CD4-positive, alpha-beta memory T cell (primary cell): ENCODE data around the gene EPHX1. TPM values are rescaled to one million over a fixed set of nuclear protein-coding genes. Genes with fewer than 3 reads are reported as not detected.

Experiments used
- CTCF ChIA-PET: fragments of 350-600 bp; sonication (Branson Sonifier 250); formaldehyde crosslinking; loops from one replicate; lab custom pipeline; 2021; ENCODE audit warnings: inconsistent platforms; ENCODE audit not compliant: partially characterized antibody; lab: Charles Lee
- POLR2A ChIA-PET: fragments of 350-600 bp; sonication (Branson Sonifier 250); formaldehyde crosslinking; loops from one replicate; lab custom pipeline; 2021; ENCODE audit not compliant: partially characterized antibody; lab: Charles Lee
- DNase-seq, 5 donors: peaks; one replicate each; pipeline versions ENCODE4 v3.0.0 to v3.0.0-alpha.2; 2020 to 2022; ENCODE audit warnings: mixed read lengths in 1 of 5
- H3K27ac ChIP-seq: one replicate; pipeline ENCODE4 v1.7.0; 2013; ENCODE audit warnings: low read depth, low read length
- H3K27me3 ChIP-seq: 2 replicates; pipeline ENCODE4 v1.7.0; 2013; ENCODE audit warnings: mild to moderate bottlenecking, low read length, moderate library complexity; ENCODE audit not compliant: insufficient read depth
- H3K36me3 ChIP-seq: 2 replicates; pipeline ENCODE4 v1.7.0; 2013; ENCODE audit warnings: mild to moderate bottlenecking, low read length, moderate library complexity; ENCODE audit not compliant: insufficient read depth
- H3K4me1 ChIP-seq: 2 replicates; pipeline ENCODE4 v1.7.0; 2013; ENCODE audit warnings: mild to moderate bottlenecking, low read length, moderate library complexity; ENCODE audit not compliant: insufficient read depth
- H3K4me3 ChIP-seq, 2 donors: one replicate each; pipeline ENCODE4 v1.7.0; 2013; ENCODE audit warnings: low read length in 2 of 2, mild to moderate bottlenecking in 1 of 2
- H3K9me3 ChIP-seq, 2 donors: one replicate each; pipeline ENCODE4 v1.7.0; 2013; ENCODE audit warnings: low read length in 2 of 2, control low read depth in 1 of 2; ENCODE audit not compliant: control insufficient read depth in 1 of 2
- H3K27ac Mint-ChIP-seq, 7 donors: one replicate each; pipeline ENCODE4 v1.8.0; 2020 to 2021; ENCODE audit warnings: mixed read lengths in 7 of 7, mild to moderate bottlenecking in 6 of 7, inconsistent platforms in 3 of 7, moderate library complexity in 3 of 7
- H3K27me3 Mint-ChIP-seq, 2 donors: one replicate each; pipeline ENCODE4 v1.8.0; 2020 to 2021; ENCODE audit warnings: mixed read lengths in 2 of 2
- H3K36me3 Mint-ChIP-seq, 2 donors: one replicate each; pipeline ENCODE4 v1.8.0; 2020 to 2021; ENCODE audit warnings: mixed read lengths in 2 of 2, inconsistent platforms in 1 of 2, mild to moderate bottlenecking in 1 of 2
- H3K4me1 Mint-ChIP-seq, 4 donors: one replicate each; pipeline ENCODE4 v1.8.0; 2020 to 2021; ENCODE audit warnings: mixed read lengths in 4 of 4, mild to moderate bottlenecking in 1 of 4
- H3K4me3 Mint-ChIP-seq, 8 donors: one replicate each; pipeline ENCODE4 v1.8.0; 2020 to 2021; ENCODE audit warnings: mixed read lengths in 8 of 8, mild to moderate bottlenecking in 7 of 8, moderate library complexity in 6 of 8, inconsistent platforms in 3 of 8
- H3K9me3 Mint-ChIP-seq, 8 donors: one replicate each; pipeline ENCODE4 v1.8.0; 2020 to 2021; ENCODE audit warnings: mixed read lengths in 8 of 8, mild to moderate bottlenecking in 5 of 8, inconsistent platforms in 3 of 8, moderate library complexity in 1 of 8
- intact Hi-C: fragments of 100-400 bp; cut with micrococcal nuclease; formaldehyde crosslinking; loops from one replicate; pipeline ENCODE4 v1.15.1; 2023
- polyA plus RNA-seq, 2 donors: library from polyadenylated mRNA; unstranded; fragments of 300-500 nt; fragmentation: Illumina TruSeq; gene quantifications; one replicate each; pipeline ENCODE4 v1.2.3, GENCODE V29; 2021
- total RNA-seq, 2 experiments: library from RNA; stranded (reverse); gene quantifications; one replicate each; pipeline ENCODE4 v1.2.3, GENCODE V29; 2021

The EPHX1 gene
- total and polyA plus RNA-seq, 4 experiments from 2014 or later = 0.34 to 3.0 (median 1.3) TPM

- H3K27me3 Mint-ChIP-seq = no peaks in the 10 kb centered on the region
- POLR2A ChIA-PET = interaction anchor here (1.1 to 6.3 kb wide), 8 partner anchors 12 to 75 kb away, joined by 3 to 39 read pairs (median 4); partner anchors contain the start of genes SRP9 and TMEM63A
- Histone ChIP-seq H3K27ac (peak overlapping the region; percentile 10), H3K9me3 (no peaks in the 10 kb centered on the region), H3K4me1 (peaks cover 35% of the 10 kb centered on the region), H3K4me3 (no peak overlapping the region), H3K27me3 (no peaks in the 10 kb centered on the region), H3K36me3 (peaks cover 82% of the 10 kb centered on the region)
- no peak overlapping the region for H3K4me3 Mint-ChIP-seq
- H3K9me3 Mint-ChIP-seq = no peaks in the 10 kb centered on the region
- CTCF ChIA-PET = interaction anchor here (1.3 to 1.5 kb wide), 2 partner anchors 29 to 58 kb away, joined by 3 to 5 read pairs; no protein-coding TSS in a partner anchor
- peaks cover 63 to 92% of the 10 kb centered on the region in 2 donors for H3K36me3 Mint-ChIP-seq
- intact Hi-C loops = no loop called here
- no peak for DNase-seq
- H3K27ac Mint-ChIP-seq = peak overlapping the region in 6 of 7 donors; percentile 37 to 87 (median 77)
- H3K4me1 Mint-ChIP-seq = peaks cover 30 to 66% (median 50%) of the 10 kb centered on the region in 4 donors
These were observed 42.6 kb downstream of the EPHX1 start for GRCh38 chr1:225852413-225853124.

GRCh38 chr1:225853441-225853840 is 43.5 kb downstream of the EPHX1 start:
- Histone ChIP-seq H3K9me3 (no peaks in the 10 kb centered on the region), H3K27ac (no peak overlapping the region), H3K36me3 (peaks cover 81% of the 10 kb centered on the region), H3K4me3 (no peak overlapping the region), H3K4me1 (peaks cover 31% of the 10 kb centered on the region), H3K27me3 (no peaks in the 10 kb centered on the region)
- intact Hi-C loops = no loop called here
- Mint-ChIP-seq H3K27me3 (no peaks in the 10 kb centered on the region), H3K36me3 (peaks cover 63 to 90% of the 10 kb centered on the region in 2 donors), H3K4me1 (peaks cover 27 to 65% (median 46%) of the 10 kb centered on the region in 4 donors), H3K4me3 (no peak overlapping the region), H3K27ac (peak overlapping the region in 3 of 7 donors; percentile 22 to 66 (median 59)), H3K9me3 (no peaks in the 10 kb centered on the region)
- no peak for DNase-seq
- ChIA-PET POLR2A (interaction anchor here (1.2 to 6.3 kb wide), 5 partner anchors 13 to 76 kb away, joined by 3 to 39 read pairs (median 7); partner anchors contain the start of genes SRP9 and TMEM63A), CTCF (interaction anchor here (1.5 kb wide), 1 partner anchor 28 kb away, joined by 3 read pairs; no protein-coding TSS in a partner anchor)

- ChIA-PET POLR2A (interaction anchor here (0.6 to 6.3 kb wide), 10 partner anchors 9 to 78 kb away, joined by 3 to 42 read pairs (median 4); partner anchors contain the start of gene TMEM63A), CTCF (interaction anchor here (0.8 to 2.4 kb wide), 6 partner anchors 10 to 381 kb away, joined by 3 to 16 read pairs (median 4); partner anchors contain the start of gene SRP9)
- H3K36me3 ChIP-seq = peaks cover 81% of the 10 kb centered on the region
- Mint-ChIP-seq H3K4me3 (peak overlapping the region in 1 of 8 donors; percentile 22), H3K27ac (peak overlapping the region; percentile 9 to 74 (median 57)), H3K4me1 (peaks cover 19 to 61% (median 32%) of the 10 kb centered on the region in 4 donors), H3K27me3 (no peaks in the 10 kb centered on the region), H3K36me3 (peaks cover 65 to 89% of the 10 kb centered on the region in 2 donors), H3K9me3 (no peaks in the 10 kb centered on the region)
- no peaks in the 10 kb centered on the region for H3K27me3 ChIP-seq
- intact Hi-C loops = no loop called here
- no peak overlapping the region for H3K4me3 ChIP-seq
- no peak for DNase-seq
- H3K9me3 ChIP-seq = no peaks in the 10 kb centered on the region
- H3K27ac ChIP-seq = no peak overlapping the region
- peaks cover 10% of the 10 kb centered on the region for H3K4me1 ChIP-seq
These were observed 45.8 kb downstream of the EPHX1 start for GRCh38 chr1:225855503-225856300.

- intact Hi-C loops = no loop called here
- Mint-ChIP-seq H3K27me3 (no peaks in the 10 kb centered on the region), H3K27ac (peak overlapping the region in 1 of 7 donors; percentile 15), H3K4me3 (no peak overlapping the region), H3K9me3 (no peaks in the 10 kb centered on the region), H3K36me3 (peaks cover 69 to 92% of the 10 kb centered on the region in 2 donors), H3K4me1 (peaks cover 13 to 61% (median 27%) of the 10 kb centered on the region in 4 donors)
- Histone ChIP-seq H3K27ac (no peak overlapping the region), H3K27me3 (no peaks in the 10 kb centered on the region), H3K4me3 (no peak overlapping the region), H3K36me3 (peaks cover 89% of the 10 kb centered on the region), H3K4me1 (peaks cover 10% of the 10 kb centered on the region), H3K9me3 (no peaks in the 10 kb centered on the region)
- POLR2A ChIA-PET = interaction anchor here (1.2 to 6.3 kb wide), 5 partner anchors 9 to 54 kb away, joined by 3 to 42 read pairs (median 6); partner anchors contain the start of gene TMEM63A
- DNase-seq = no peak
- CTCF ChIA-PET = interaction anchor here (0.5 to 2.6 kb wide), 4 partner anchors 22 to 131 kb away, joined by 3 to 17 read pairs (median 5); partner anchors contain the start of gene TMEM63A
These were observed 47.3 kb downstream of the EPHX1 start for GRCh38 chr1:225857256-225857655.

GRCh38 chr1:225859151-225859550 is 49.2 kb downstream of the EPHX1 start:
- Mint-ChIP-seq H3K9me3 (no peaks in the 10 kb centered on the region), H3K27ac (peak overlapping the region in 4 of 7 donors; percentile 8 to 53 (median 14)), H3K27me3 (no peaks in the 10 kb centered on the region), H3K4me3 (no peak overlapping the region), H3K36me3 (peaks cover 58 to 87% of the 10 kb centered on the region in 2 donors), H3K4me1 (peaks cover 5 to 50% (median 22%) of the 10 kb centered on the region in 4 donors)
- ChIA-PET CTCF (interaction anchor here (0.6 to 2.6 kb wide), 5 partner anchors 13 to 116 kb away, joined by 3 to 17 read pairs (median 3); partner anchors contain the start of gene SRP9), POLR2A (interaction anchor here (6.3 kb wide), 1 partner anchor 23 kb away, joined by 42 read pairs; the partner anchor contains the start of gene TMEM63A)
- H3K9me3 ChIP-seq = no peaks in the 10 kb centered on the region
- H3K4me1 ChIP-seq = no peaks in the 10 kb centered on the region
- no peak overlapping the region for H3K4me3 ChIP-seq
- peaks cover 87% of the 10 kb centered on the region for H3K36me3 ChIP-seq
- intact Hi-C loops = no loop called here
- no peaks in the 10 kb centered on the region for H3K27me3 ChIP-seq
- DNase-seq = no peak
- H3K27ac ChIP-seq = no peak overlapping the region

GRCh38 chr1:225860107-225860506 is 50.2 kb downstream of the EPHX1 start:
- no peak for DNase-seq
- Mint-ChIP-seq H3K27ac (peak overlapping the region in 2 of 7 donors; percentile 36), H3K36me3 (peaks cover 56 to 85% of the 10 kb centered on the region in 2 donors), H3K27me3 (no peaks in the 10 kb centered on the region), H3K4me1 (peaks cover 4 to 49% (median 21%) of the 10 kb centered on the region in 4 donors), H3K9me3 (no peaks in the 10 kb centered on the region), H3K4me3 (no peak overlapping the region)
- ChIA-PET CTCF (interaction anchor here (1.1 to 1.3 kb wide), 3 partner anchors 12 to 115 kb away, joined by 3 read pairs; no protein-coding TSS in a partner anchor), POLR2A (interaction anchor here (0.8 to 6.3 kb wide), 4 partner anchors 11 to 81 kb away, joined by 3 to 42 read pairs (median 7); partner anchors contain the start of gene TMEM63A)
- no peak overlapping the region for H3K4me3 ChIP-seq
- intact Hi-C loops = no loop called here
- H3K27me3 ChIP-seq = no peaks in the 10 kb centered on the region
- peaks cover 86% of the 10 kb centered on the region for H3K36me3 ChIP-seq
- H3K4me1 ChIP-seq = peaks cover under 1% of the 10 kb centered on the region
- H3K27ac ChIP-seq = no peak overlapping the region
- H3K9me3 ChIP-seq = no peaks in the 10 kb centered on the region
